GM21576 (cell line): Measurements from ENCODE around the gene CACNA1C.

Experiments used
- ATAC-seq: cut with Tn5 transposase; IDR thresholded peaks from one replicate; pipeline ENCODE4 v1.9.1; 2021; ENCODE audit warnings: mild to moderate bottlenecking, moderate library complexity; ENCODE audit not compliant: unreplicated experiment

The CACNA1C gene

GRCh38 chr12:2034633-2035430 lies 18.0 kb upstream of the CACNA1C start:
- ATAC-seq, result peak; percentile 90

GRCh38 chr12:2035431-2036055 lies 17.2 kb upstream of the CACNA1C start:
- no peak for ATAC-seq

GRCh38 chr12:2039034-2039433 lies 13.8 kb upstream of the CACNA1C start:
- ATAC-seq, result no peak

GRCh38 chr12:2043054-2043453 lies 9.7 kb upstream of the CACNA1C start:
- no peak for ATAC-seq

GRCh38 chr12:2044165-2044564 lies 8.6 kb upstream of the CACNA1C start:
- no peak for ATAC-seq

GRCh38 chr12:2046957-2047356 lies 5.8 kb upstream of the CACNA1C start:
- no peak for ATAC-seq

GRCh38 chr12:2047752-2048151 lies 5.0 kb upstream of the CACNA1C start:
- no peak for ATAC-seq

- ATAC-seq, result no peak
Observed at GRCh38 chr12:2049604-2050540, 2.9 kb upstream of the CACNA1C start.

GRCh38 chr12:2051700-2052621 lies 826 bp upstream of the CACNA1C start:
- ATAC-seq, result no peak

- no peak for ATAC-seq
Observed at GRCh38 chr12:2053691-2054090, 904 bp downstream of the CACNA1C start.

- ATAC-seq, result no peak
Observed at GRCh38 chr12:2054091-2055018, 1.6 kb downstream of the CACNA1C start.

- ATAC-seq, result no peak
Observed at GRCh38 chr12:2057041-2057794, 4.4 kb downstream of the CACNA1C start.

- no peak for ATAC-seq
Observed at GRCh38 chr12:2057795-2058408, 5.1 kb downstream of the CACNA1C start.

- ATAC-seq, result no peak
Observed at GRCh38 chr12:2058837-2059236, 6.0 kb downstream of the CACNA1C start.

GRCh38 chr12:2061402-2061801 lies 8.6 kb downstream of the CACNA1C start:
- ATAC-seq, result no peak

GRCh38 chr12:2064071-2064507 lies 11.3 kb downstream of the CACNA1C start:
- no peak for ATAC-seq

GRCh38 chr12:2068653-2069052 lies 15.9 kb downstream of the CACNA1C start:
- ATAC-seq, result no peak

- ATAC-seq, result no peak
Observed at GRCh38 chr12:2070440-2071045, 17.8 kb downstream of the CACNA1C start.
